GM23248 (cell line): ENCODE results near the gene ANAPC2. TPM values are rescaled to one million over a fixed set of nuclear protein-coding genes. Genes with fewer than 3 reads are reported as not detected.

ENCODE experiments used
- DNase-seq: peaks from one replicate; pipeline ENCODE4 v3.0.0-alpha.2; 2015
- H2AFZ ChIP-seq: fragments of 200-600 bp; sonication (generic); 2 replicates; pipeline ENCODE4 v1.6.1; 2016; ENCODE audit warnings: antibody characterized with exemption
- H3F3A ChIP-seq: fragments of 200-600 bp; sonication (generic); 2 replicates; pipeline ENCODE4 v1.6.1; 2016; ENCODE audit warnings: mild to moderate bottlenecking, antibody characterized with exemption, mixed run types; ENCODE audit not compliant: insufficient read depth
- H3K27ac ChIP-seq: fragments of 200-600 bp; sonication (generic); 2 replicates; pipeline ENCODE4 v1.5.1; 2016; ENCODE audit warnings: mild to moderate bottlenecking
- H3K27me3 ChIP-seq: fragments of 200-600 bp; sonication (generic); replicated peaks from 2 replicates; pipeline ENCODE4 v1.6.1; 2016; ENCODE audit warnings: mild to moderate bottlenecking; ENCODE audit not compliant: insufficient read depth
- H3K36me3 ChIP-seq: fragments of 200-600 bp; sonication (generic); 2 replicates; pipeline ENCODE4 v1.6.1; 2016; ENCODE audit warnings: low read depth, mild to moderate bottlenecking
- H3K4me1 ChIP-seq: fragments of 200-600 bp; sonication (generic); 2 replicates; pipeline ENCODE4 v1.6.1; 2016; ENCODE audit warnings: mild to moderate bottlenecking; ENCODE audit not compliant: insufficient read depth
- H3K4me2 ChIP-seq: fragments of 200-600 bp; sonication (generic); one replicate; pipeline ENCODE4 v1.6.1; 2016; ENCODE audit warnings: mild to moderate bottlenecking; ENCODE audit not compliant: unreplicated experiment
- H3K4me3 ChIP-seq: fragments of 200-600 bp; sonication (generic); 2 replicates; pipeline ENCODE4 v1.5.1; 2016; ENCODE audit warnings: mild to moderate bottlenecking
- H3K79me2 ChIP-seq: fragments of 200-600 bp; sonication (generic); 2 replicates; pipeline ENCODE4 v1.6.1; 2016; ENCODE audit warnings: mild to moderate bottlenecking; ENCODE audit not compliant: insufficient read depth
- H3K9ac ChIP-seq: fragments of 200-600 bp; sonication (generic); 2 replicates; pipeline ENCODE4 v1.6.1; 2016; ENCODE audit warnings: mild to moderate bottlenecking
- H3K9me2 ChIP-seq: fragments of 200-600 bp; sonication (generic); 2 replicates; pipeline ENCODE4 v1.6.1; 2016; ENCODE audit warnings: mixed run types, mild to moderate bottlenecking, moderate library complexity; ENCODE audit not compliant: insufficient read depth
- H3K9me3 ChIP-seq: fragments of 200-600 bp; sonication (generic); one replicate; pipeline ENCODE4 v1.6.1; 2017; ENCODE audit warnings: low read depth
- H4K20me1 ChIP-seq: fragments of 200-600 bp; sonication (generic); 2 replicates; pipeline ENCODE4 v1.6.0; 2016; ENCODE audit not compliant: insufficient read depth
- EZH2 ChIP-seq: fragments of 200-600 bp; sonication (generic); IDR thresholded peaks from 2 replicates; pipeline ENCODE4 v1.6.1; 2018; ENCODE audit warnings: antibody characterized with exemption, mild to moderate bottlenecking; ENCODE audit not compliant: insufficient read depth, poor library complexity, severe bottlenecking
- EZH2phosphoT487 ChIP-seq: fragments of 200-600 bp; sonication (generic); IDR thresholded peaks from 2 replicates; pipeline ENCODE4 v1.6.1; 2018; ENCODE audit warnings: antibody characterized with exemption, moderate library complexity, mild to moderate bottlenecking, low read depth; ENCODE audit not compliant: insufficient read depth
- WGBS, 2 experiments: methylation state at CpG; one replicate each; pipeline ENCODE4 v1.1.6; 2015 to 2017; ENCODE audit warnings: low lambda C conversion rate in 2 of 2, low coverage in 1 of 2; ENCODE audit errors: missing lambda C conversion rate in 2 of 2; 5-methylcytosine and 5-hydroxymethylcytosine counted together
- in situ Hi-C: fragments of 300-500 bp; cut with MboI; formaldehyde crosslinking; loops from 2 replicates; pipeline ENCODE4 v1.15.0; 2020
- polyA plus RNA-seq: library from polyadenylated mRNA; unstranded; fragments of >200 nt; fragmentation: Nextera tagmentation; extraction: Ambion mirVana; gene quantifications from 2 replicates; pipeline ENCODE4 v1.2.1, GENCODE V29; 2016
- total RNA-seq: library from RNA; depleted of rRNA; stranded (reverse); fragments of >200 nt; shearing (Covaris generic); gene quantifications from 2 replicates; pipeline ENCODE4 v1.2.3, GENCODE V29; 2014

Gene ANAPC2
- total and polyA plus RNA-seq, 2 experiments from 2014 or later: 13.6 to 24.0 TPM

DNA sequence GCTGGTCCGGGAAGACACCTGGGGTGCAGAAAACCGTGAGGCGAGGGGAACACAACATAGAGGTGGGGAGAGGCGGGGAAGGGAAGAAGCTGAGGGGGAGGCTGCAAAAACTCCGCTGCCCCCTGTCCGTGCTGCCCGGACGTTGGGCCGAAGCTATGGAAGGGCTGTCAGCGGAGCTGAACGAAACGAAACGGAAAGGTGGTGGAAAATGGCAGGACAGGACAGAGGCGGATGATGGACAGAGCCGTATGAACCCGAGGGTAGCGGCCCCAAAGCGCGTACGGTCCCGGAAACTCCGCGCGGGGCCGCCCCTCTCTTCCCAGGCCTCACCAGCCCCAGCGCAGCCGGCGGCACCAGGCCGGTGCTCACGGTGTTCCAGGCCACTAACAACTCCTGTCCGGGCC is 272 bp downstream of the ANAPC2 start:
- Histone ChIP-seq H3K36me3 (no peaks in the 10 kb centered on the region; the same call in 1 of the 2 replicates), H2AFZ (peak overlapping the region; percentile 69), H3K79me2 (peaks cover 68% of the 10 kb centered on the region), H3K4me2 (peak overlapping the region; percentile 82), H3F3A (peaks cover 10% of the 10 kb centered on the region), H3K9me2 (no peaks in the 10 kb centered on the region), H3K27me3 (no peaks in the 10 kb centered on the region), H3K27ac (peak overlapping the region; percentile 93), H4K20me1 (no peaks in the 10 kb centered on the region), H3K4me3 (peak overlapping the region; percentile 83), H3K4me1 (peaks cover 16% of the 10 kb centered on the region), H3K9me3 (no peaks in the 10 kb centered on the region), H3K9ac (peak overlapping the region; percentile 93)
- DNase-seq: no peak
- in situ Hi-C loops: no loop called here
- WGBS, 2 experiments: 1 to 2% methylated on average over 25 to 31 of the region's 31 CpGs
- TF ChIP-seq EZH2phosphoT487 (no peak), EZH2 (no peak)

DNA sequence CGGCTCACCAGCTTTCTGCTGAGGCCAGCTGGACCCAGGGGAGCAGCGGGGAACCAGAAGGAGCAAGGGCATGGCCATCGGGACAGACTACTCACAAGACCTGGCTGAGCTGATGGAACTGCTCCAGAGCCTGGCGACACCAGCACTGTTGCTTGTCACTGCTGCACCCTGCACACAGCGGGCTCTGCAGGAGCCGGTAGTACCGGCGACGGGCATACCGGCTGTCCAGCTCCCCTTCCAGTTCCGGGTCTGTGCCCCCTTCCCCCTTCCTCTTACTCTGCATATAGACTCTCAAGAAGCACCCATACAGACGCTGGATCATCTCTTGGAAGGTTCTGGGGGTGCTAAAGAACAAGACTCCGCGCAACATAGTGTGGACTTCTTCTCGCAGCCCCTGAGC is 974 bp downstream of the ANAPC2 start:
- H2AFZ ChIP-seq: no peak overlapping the region
- DNase-seq: no peak
- H3F3A ChIP-seq: peaks cover 10% of the 10 kb centered on the region
- H3K4me2 ChIP-seq: peak overlapping the region; percentile 82
- peak overlapping the region; percentile 93 for H3K9ac ChIP-seq
- no peaks in the 10 kb centered on the region for H4K20me1 ChIP-seq
- H3K27ac ChIP-seq: no peak overlapping the region
- 68 to 76% methylated on average over 15 of the region's 15 CpGs for WGBS, 2 experiments
- peaks cover 16% of the 10 kb centered on the region for H3K4me1 ChIP-seq
- H3K9me2 ChIP-seq: no peaks in the 10 kb centered on the region
- in situ Hi-C loops: no loop called here
- peak overlapping the region; percentile 83 for H3K4me3 ChIP-seq
- peaks cover 62% of the 10 kb centered on the region for H3K79me2 ChIP-seq
- TF ChIP-seq EZH2phosphoT487 (no peak), EZH2 (no peak)
- no peaks in the 10 kb centered on the region for H3K27me3 ChIP-seq
- H3K36me3 ChIP-seq: no peaks in the 10 kb centered on the region; the same call in 1 of the 2 replicates
- no peaks in the 10 kb centered on the region for H3K9me3 ChIP-seq

DNA sequence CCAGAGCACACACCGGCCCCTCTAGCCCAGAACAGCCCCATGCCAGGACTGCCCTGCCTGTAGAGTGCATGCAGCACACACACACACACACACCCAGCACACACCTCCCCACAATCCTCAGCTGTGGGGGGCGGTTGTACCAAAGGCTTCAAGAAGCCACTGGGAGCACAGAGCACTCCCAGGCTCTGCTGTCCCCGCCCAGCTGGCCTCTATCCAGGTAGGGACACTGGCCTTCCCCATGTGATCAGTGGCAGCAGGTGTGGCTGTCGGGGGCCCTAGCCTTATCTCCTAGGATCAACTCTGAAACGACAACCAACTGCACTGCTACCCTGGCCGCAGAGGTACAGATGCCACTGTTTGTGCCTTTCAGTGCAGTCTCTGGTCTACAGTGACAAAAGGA is 2.0 kb downstream of the ANAPC2 start:
- peaks cover 52% of the 10 kb centered on the region for H3K79me2 ChIP-seq

DNA sequence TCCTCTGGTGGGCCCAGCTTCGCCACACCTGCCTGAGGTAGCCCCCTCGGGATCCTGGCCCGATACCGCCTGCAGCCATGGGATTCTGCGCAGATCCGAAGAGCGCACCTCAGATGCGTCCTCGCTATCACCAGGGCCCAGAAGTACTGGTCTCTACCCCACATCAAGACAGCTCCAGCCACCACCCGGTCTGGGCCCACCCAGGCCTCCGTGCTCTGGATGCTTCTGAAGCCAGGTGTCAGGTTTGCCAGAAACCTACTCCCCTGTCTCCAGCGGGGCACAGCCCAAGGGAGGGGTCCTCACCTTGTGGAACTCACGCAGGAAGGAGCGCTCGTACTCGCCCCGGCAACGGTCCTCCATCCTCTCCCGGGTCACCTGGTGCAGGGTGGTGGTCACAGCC is 2.4 kb downstream of the ANAPC2 start:
- peaks cover 10% of the 10 kb centered on the region for H3F3A ChIP-seq
- H3K9me3 ChIP-seq: no peaks in the 10 kb centered on the region
- DNase-seq: no peak
- no peaks in the 10 kb centered on the region for H3K27me3 ChIP-seq
- H3K4me1 ChIP-seq: peaks cover 16% of the 10 kb centered on the region
- H3K4me3 ChIP-seq: no peak overlapping the region
- no peak for TF ChIP-seq EZH2
- no peak for TF ChIP-seq EZH2phosphoT487
- no peak overlapping the region for H3K4me2 ChIP-seq
- H3K9ac ChIP-seq: no peak overlapping the region
- H3K9me2 ChIP-seq: no peaks in the 10 kb centered on the region
- in situ Hi-C loops: no loop called here
- H3K79me2 ChIP-seq: peaks cover 47% of the 10 kb centered on the region
- no peaks in the 10 kb centered on the region; the same call in 1 of the 2 replicates for H3K36me3 ChIP-seq
- WGBS, 2 experiments: 89 to 91% methylated on average over 19 of the region's 19 CpGs
- H4K20me1 ChIP-seq: no peaks in the 10 kb centered on the region
- H2AFZ ChIP-seq: no peak overlapping the region
- no peak overlapping the region for H3K27ac ChIP-seq

More for the DNA sequence above, 2.0 kb downstream of the ANAPC2 start:
- Histone ChIP-seq H3K9me3 (no peaks in the 10 kb centered on the region), H3K4me2 (peak overlapping the region; percentile 20), H3K27me3 (no peaks in the 10 kb centered on the region), H3F3A (peaks cover 10% of the 10 kb centered on the region), H3K36me3 (no peaks in the 10 kb centered on the region; the same call in 1 of the 2 replicates), H3K9me2 (no peaks in the 10 kb centered on the region), H3K9ac (no peak overlapping the region), H2AFZ (no peak overlapping the region), H3K27ac (no peak overlapping the region), H3K4me1 (peaks cover 16% of the 10 kb centered on the region), H3K4me3 (0 out of 2 replicates have a peak overlapping the region, but pooled peaks have one; percentile 83), H4K20me1 (no peaks in the 10 kb centered on the region)
- 69 to 79% methylated on average over 6 of the region's 6 CpGs for WGBS, 2 experiments
- in situ Hi-C loops: no loop called here
- TF ChIP-seq EZH2phosphoT487: no peak
- no peak for TF ChIP-seq EZH2
- no peak for DNase-seq
